OCI-LY7 (cell line): ENCODE results near the gene HEPACAM. TPM values are rescaled to one million over a fixed set of nuclear protein-coding genes. Genes with fewer than 3 reads are reported as not detected.

ENCODE experiments used
- BruUV-seq: library from RNA; stranded (reverse); fragments of 400-500 nt; replicated peaks from 2 replicates; lab custom pipeline; 2021; lab: Mats Ljungman, UMichigan
- CTCF ChIA-PET: fragments of 300-600 bp; sonication (Branson Sonifier 250); formaldehyde crosslinking; loops from one replicate; lab custom pipeline; 2022; ENCODE audit warnings: antibody characterized with exemption; ENCODE audit not compliant: unreplicated experiment; lab: Charles Lee
- POLR2A ChIA-PET: fragments of 300-600 bp; sonication (Branson Sonifier 250); formaldehyde crosslinking; loops from one replicate; lab custom pipeline; 2022; ENCODE audit warnings: antibody characterized with exemption; lab: Charles Lee
- DNase-seq: peaks from one replicate; pipeline ENCODE4 v3.0.0-alpha.2; 2015; ENCODE audit warnings: low spot score
- H2AFZ ChIP-seq: fragments of 200-600 bp; sonication (generic), shearing (Covaris generic); 2 replicates; pipeline ENCODE4 v1.6.1; 2014; ENCODE audit warnings: mild to moderate bottlenecking, antibody characterized with exemption, low read length, moderate library complexity
- H3K27ac ChIP-seq: fragments of 200-600 bp; sonication (generic); 2 replicates; pipeline ENCODE4 v1.5.1; 2014; ENCODE audit warnings: mixed run types, low read depth, mild to moderate bottlenecking, moderate library complexity, low read length, inconsistent platforms; ENCODE audit not compliant: poor library complexity, severe bottlenecking
- H3K36me3 ChIP-seq: fragments of 200-600 bp; sonication (generic); 2 replicates; pipeline ENCODE4 v1.6.1; 2014; ENCODE audit warnings: mild to moderate bottlenecking, antibody characterized with exemption, low read length, moderate library complexity, mixed read lengths; ENCODE audit not compliant: insufficient read depth
- H3K4me1 ChIP-seq: fragments of 200-600 bp; sonication (generic); 2 replicates; pipeline ENCODE4 v1.5.1; 2014; ENCODE audit warnings: mild to moderate bottlenecking, low read length; ENCODE audit not compliant: insufficient read depth, poor library complexity, severe bottlenecking
- H3K4me2 ChIP-seq: fragments of 200-600 bp; sonication (generic); 2 replicates; pipeline ENCODE4 v1.6.1; 2014; ENCODE audit warnings: mild to moderate bottlenecking, low read length
- H3K4me3 ChIP-seq: fragments of 200-600 bp; sonication (generic); 2 replicates; pipeline ENCODE4 v1.5.1; 2014; ENCODE audit warnings: mild to moderate bottlenecking, low read depth, low read length; ENCODE audit not compliant: poor library complexity, severe bottlenecking
- H3K79me2 ChIP-seq: fragments of 200-600 bp; sonication (generic); 2 replicates; pipeline ENCODE4 v1.6.1; 2016; ENCODE audit warnings: low read depth, mild to moderate bottlenecking, low read length, moderate library complexity, mixed read lengths; ENCODE audit not compliant: insufficient read depth
- H3K9me2 ChIP-seq: fragments of 200-600 bp; sonication (generic); 2 replicates; pipeline ENCODE4 v1.6.1; 2016; ENCODE audit warnings: mild to moderate bottlenecking, low read length, mixed read lengths; ENCODE audit not compliant: insufficient read depth
- H3K9me3 ChIP-seq: fragments of 200-600 bp; sonication (generic); 2 replicates; pipeline ENCODE4 v1.6.1; 2014; ENCODE audit warnings: mild to moderate bottlenecking, mixed run types, low read length, mixed read lengths
- H4K20me1 ChIP-seq: fragments of 200-600 bp; sonication (generic); 2 replicates; pipeline ENCODE4 v1.6.1; 2014; ENCODE audit warnings: mild to moderate bottlenecking, antibody characterized with exemption, low read length, moderate library complexity, mixed read lengths; ENCODE audit not compliant: insufficient read depth
- CTCF ChIP-seq: fragments of 200-600 bp; sonication (generic); conservative IDR thresholded peaks from 2 replicates; pipeline ENCODE4 v1.5.1; 2014; ENCODE audit warnings: mild to moderate bottlenecking, antibody characterized with exemption, low read length, moderate library complexity, mixed read lengths
- EZH2phosphoT487 ChIP-seq: fragments of 200-600 bp; sonication (generic); IDR thresholded peaks from 2 replicates; pipeline ENCODE4 v1.6.1; 2018; ENCODE audit warnings: low read depth, borderline replicate concordance, mild to moderate bottlenecking, mixed run types, antibody characterized with exemption, low read length, moderate library complexity, mixed read lengths
- intact Hi-C: fragments of 100-400 bp; cut with micrococcal nuclease; formaldehyde crosslinking; loops from one replicate; pipeline ENCODE4 v1.10.0; 2022; ENCODE audit not compliant: unreplicated experiment
- total RNA-seq, 2 experiments: library from RNA; depleted of rRNA in 1 of 2; stranded (reverse); fragments of >200 nt in 1 of 2; shearing (Covaris generic) in 1 of 2; gene quantifications; 2 replicates each; pipeline ENCODE4 v1.2.3, GENCODE V29; 2014 to 2022

HEPACAM gene
- total RNA-seq, 2 experiments from 2014 or later, result not detected

GRCh38 chr11:124950601-124951330, 14.9 kb upstream of the HEPACAM start:
- Histone ChIP-seq H3K4me1 (peaks cover 23% of the 10 kb centered on the region), H3K79me2 (no peaks in the 10 kb centered on the region), H3K4me2 (no peak overlapping the region), H3K27ac (no peak overlapping the region), H3K9me2 (no peaks in the 10 kb centered on the region), H3K36me3 (no peaks in the 10 kb centered on the region), H3K4me3 (no peak overlapping the region), H3K9me3 (no peaks in the 10 kb centered on the region; the same call in 1 of the 2 replicates), H4K20me1 (no peaks in the 10 kb centered on the region), H2AFZ (no peak overlapping the region)
- ChIA-PET POLR2A (interaction anchor here (0.6 to 1.3 kb wide), 2 partner anchors 52 to 225 kb away, joined by 3 read pairs; no protein-coding TSS in a partner anchor), CTCF (no interaction called here)
- DNase-seq, result no peak
- no TSS peak for BruUV-seq
- intact Hi-C loops, result loop anchor here (5.0 kb wide), 1 partner anchor 328 kb away; the partner anchor contains the start of gene TBRG1
- TF ChIP-seq EZH2phosphoT487, result no peak
- no peak for TF ChIP-seq CTCF

- ChIA-PET CTCF (no interaction called here), POLR2A (no interaction called here)
- intact Hi-C loops, result no loop called here
- DNase-seq, result no peak
- no TSS peak for BruUV-seq
- H3K4me2 ChIP-seq, result no peak overlapping the region
- H3K9me2 ChIP-seq, result no peaks in the 10 kb centered on the region
- H4K20me1 ChIP-seq, result no peaks in the 10 kb centered on the region
- no peak overlapping the region for H3K27ac ChIP-seq
- TF ChIP-seq EZH2phosphoT487 (no peak), CTCF (no peak)
- H3K9me3 ChIP-seq, result no peaks in the 10 kb centered on the region
- H3K79me2 ChIP-seq, result no peaks in the 10 kb centered on the region
- H3K36me3 ChIP-seq, result no peaks in the 10 kb centered on the region
- no peak overlapping the region for H2AFZ ChIP-seq
- H3K4me3 ChIP-seq, result no peak overlapping the region
- no peaks in the 10 kb centered on the region for H3K4me1 ChIP-seq
Observed at GRCh38 chr11:124946735-124947141, 10.9 kb upstream of the HEPACAM start.

- Histone ChIP-seq H4K20me1 (no peaks in the 10 kb centered on the region), H3K4me1 (no peaks in the 10 kb centered on the region), H3K79me2 (no peaks in the 10 kb centered on the region), H3K4me3 (no peak overlapping the region), H3K4me2 (no peak overlapping the region), H3K9me2 (no peaks in the 10 kb centered on the region), H3K9me3 (no peaks in the 10 kb centered on the region), H3K27ac (no peak overlapping the region), H3K36me3 (no peaks in the 10 kb centered on the region), H2AFZ (no peak overlapping the region)
- DNase-seq, result no peak
- intact Hi-C loops, result no loop called here
- ChIA-PET CTCF (no interaction called here), POLR2A (interaction anchor here (0.7 to 3.0 kb wide), 2 partner anchors 9 to 1296 kb away, joined by 3 to 15 read pairs; partner anchors contain the start of gene CCDC15)
- no TSS peak for BruUV-seq
- TF ChIP-seq EZH2phosphoT487 (no peak), CTCF (no peak)
Observed at GRCh38 chr11:124945826-124946225, 10.0 kb upstream of the HEPACAM start.
